ENCODE results near the gene FRAT1.

DNA sequence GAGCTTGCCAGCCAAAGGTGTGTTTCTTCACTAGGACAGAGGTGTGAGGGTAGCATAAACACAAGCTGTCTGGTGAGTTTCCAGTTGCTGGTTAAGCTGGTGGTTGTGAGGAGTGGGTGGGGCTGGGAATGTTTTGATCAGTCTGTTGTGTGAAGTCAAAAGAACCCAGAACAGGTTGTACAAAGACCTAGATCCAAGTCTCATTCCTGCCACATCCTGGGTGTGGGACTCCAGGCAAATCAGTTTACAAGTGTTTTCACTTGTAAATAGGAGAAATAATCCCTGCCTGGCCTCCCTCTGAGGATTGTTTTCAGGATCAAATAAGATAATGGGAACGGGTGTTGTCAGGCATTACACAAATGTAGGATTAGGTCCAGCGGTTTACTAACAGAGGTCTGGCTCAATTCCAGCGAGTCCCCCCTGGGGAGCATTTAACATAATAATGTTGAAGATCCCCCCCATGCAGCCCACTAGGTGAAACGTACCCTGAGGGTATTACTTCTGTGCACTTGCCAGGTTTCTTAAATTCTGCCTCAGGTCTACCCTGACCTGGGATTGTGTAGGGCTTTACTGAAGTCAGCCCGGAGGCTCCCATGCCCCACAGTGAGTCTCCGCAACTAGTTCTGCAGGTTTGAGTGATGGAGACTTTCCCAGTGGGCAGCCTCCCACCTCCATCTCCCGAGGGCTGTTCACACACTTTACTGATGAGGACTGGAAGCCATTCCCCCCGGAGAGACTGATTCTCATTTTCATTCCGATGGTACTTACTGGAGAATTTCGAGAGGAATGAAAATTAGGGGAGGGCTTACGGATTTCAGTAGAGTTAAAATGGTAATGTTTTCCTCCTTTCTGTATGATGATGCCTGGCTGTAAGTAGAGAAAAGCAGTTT is 18.1 kb downstream of the FRAT1 start:
- no peak for TF ChIP-seq CTCF (IDR thresholded peaks at IDR 0.05; ENCODE audit: insufficient read depth, low read depth, low read length)
- no peak for TF ChIP-seq EZH2 (IDR thresholded peaks at IDR 0.05; ENCODE audit: insufficient read depth, low read length)
